ENCODE data around the gene SLC6A8. TPM values are rescaled to one million over a fixed set of nuclear protein-coding genes. Genes with fewer than 3 reads are reported as not detected.
"Not testable (repeated sequence)": the region's sequence is repeated elsewhere in the genome, so short reads cannot be mapped to it uniquely, and the experiment has no call there.

SLC6A8 gene
- total and polyA plus RNA-seq, 2 donors (not counting 1 experiment from before 2014, with no cell fraction given), result 0.49 to 2.9 TPM

DNA sequence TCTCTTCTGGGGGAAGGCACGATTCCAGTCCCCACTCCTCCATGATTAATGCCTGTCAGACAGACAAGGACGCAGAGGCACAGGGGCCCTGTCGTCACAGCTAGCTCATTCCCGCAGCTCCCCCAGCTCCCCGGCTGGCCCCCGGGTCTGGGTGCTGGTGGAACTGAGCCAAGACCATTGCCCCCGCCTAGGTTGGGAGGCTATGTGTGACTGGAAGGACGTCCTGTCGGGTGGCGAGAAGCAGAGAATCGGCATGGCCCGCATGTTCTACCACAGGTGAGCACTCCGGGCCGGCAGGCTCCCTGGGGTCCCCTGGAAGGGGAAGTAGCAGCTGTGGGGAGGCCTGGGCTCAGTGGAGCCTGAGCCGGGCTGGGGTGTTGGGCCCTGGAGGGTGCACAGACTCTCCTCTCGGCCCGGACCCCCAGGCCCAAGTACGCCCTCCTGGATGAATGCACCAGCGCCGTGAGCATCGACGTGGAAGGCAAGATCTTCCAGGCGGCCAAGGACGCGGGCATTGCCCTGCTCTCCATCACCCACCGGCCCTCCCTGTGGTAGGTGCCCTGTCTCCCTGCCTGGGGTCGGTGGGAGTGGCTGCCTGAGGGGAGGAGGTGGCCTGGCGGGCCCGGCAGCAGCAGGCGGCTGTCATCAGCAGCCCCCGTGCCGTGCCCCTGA lies 55.2 kb downstream of the SLC6A8 start:
- CTCF ChIA-PET, result not testable (repeated sequence)

DNA sequence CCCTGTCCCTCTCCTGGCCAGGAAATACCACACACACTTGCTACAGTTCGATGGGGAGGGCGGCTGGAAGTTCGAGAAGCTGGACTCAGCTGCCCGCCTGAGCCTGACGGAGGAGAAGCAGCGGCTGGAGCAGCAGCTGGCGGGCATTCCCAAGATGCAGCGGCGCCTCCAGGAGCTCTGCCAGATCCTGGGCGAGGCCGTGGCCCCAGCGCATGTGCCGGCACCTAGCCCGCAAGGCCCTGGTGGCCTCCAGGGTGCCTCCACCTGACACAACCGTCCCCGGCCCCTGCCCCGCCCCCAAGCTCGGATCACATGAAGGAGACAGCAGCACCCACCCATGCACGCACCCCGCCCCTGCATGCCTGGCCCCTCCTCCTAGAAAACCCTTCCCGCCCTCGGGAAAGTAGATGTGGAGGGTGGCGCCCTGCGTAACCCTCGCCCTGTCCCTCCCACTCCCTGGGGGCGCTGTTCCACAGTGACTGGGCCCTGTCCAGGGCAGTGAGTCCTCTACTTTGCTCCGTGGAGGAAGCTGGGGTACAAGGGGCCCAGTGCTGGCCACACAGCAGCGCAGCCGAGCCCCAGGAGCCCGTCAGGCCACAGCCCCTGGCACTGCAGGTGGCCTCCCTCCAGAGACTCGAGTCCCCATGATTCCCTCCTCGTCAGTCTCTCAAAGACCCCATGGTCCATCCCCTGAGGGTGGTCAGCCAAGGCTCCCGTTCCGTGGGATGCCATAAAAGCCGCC lies 55.9 kb downstream of the SLC6A8 start:
- H3K4me2 ChIP-seq (replicated peaks; ENCODE audit: low read depth, low read length, poor library complexity, severe bottlenecking); H3K4me3 Mint-ChIP-seq; H3K27me3 ChIP-seq (replicated peaks in 1 of 4; ENCODE audit: control extremely low read depth in 1 of 4, control insufficient read depth in 3 of 4, insufficient read depth in 4 of 4, low read length in 3 of 4); H3K27ac Mint-ChIP-seq; H2AFZ ChIP-seq (ENCODE audit: insufficient read depth, low read depth, low read length, poor library complexity, severe bottlenecking); H3K4me3 ChIP-seq (ENCODE audit: control extremely low read depth in 1 of 5, extremely low read depth in 1 of 5, insufficient read depth in 1 of 5, low read depth in 2 of 5, low read length in 4 of 5); DNase-seq; H3K9ac ChIP-seq (ENCODE audit: low read length); H3K27ac ChIP-seq (ENCODE audit: low read length in 2 of 2); ATAC-seq (ENCODE audit: low read depth); H3K9me3 ChIP-seq (ENCODE audit: control extremely low read depth in 1 of 3, control insufficient read depth in 2 of 3, insufficient read depth in 1 of 3, low read length in 2 of 3); H3K9me3 Mint-ChIP-seq (ENCODE audit: insufficient read depth); H3K36me3 ChIP-seq (replicated peaks in 1 of 2; ENCODE audit: control extremely low read depth in 1 of 2, control insufficient read depth in 1 of 2, extremely low read depth in 1 of 2, insufficient read depth in 2 of 2, low read length in 1 of 2); H3K79me2 ChIP-seq (ENCODE audit: control insufficient read depth, insufficient read depth, low read length); H3K27me3 Mint-ChIP-seq; intact Hi-C loops (cut with micrococcal nuclease); H4K20me1 ChIP-seq (ENCODE audit: control insufficient read depth, insufficient read depth, low read length, poor library complexity, severe bottlenecking): not testable (repeated sequence)
- 94% methylated on average over 12 of the region's 35 CpGs for WGBS (ENCODE audit: insufficient coverage)
- ChIA-PET POLR2A (interaction anchor here (0.6 kb wide), 1 partner anchor 69 kb away, joined by 3 read pairs; no protein-coding TSS in a partner anchor), CTCF (interaction anchor here (1.0 kb wide), 1 partner anchor 12 kb away, joined by 4 read pairs; no protein-coding TSS in a partner anchor)
- peaks cover 32% of the 10 kb centered on the region for H3K4me1 Mint-ChIP-seq
- peaks cover 8 to 55% of the 10 kb centered on the region in 2 donors for H3K4me1 ChIP-seq (ENCODE audit: control insufficient read depth in 2 of 2, insufficient read depth in 2 of 2, low read length in 2 of 2)

More for the DNA sequence above, 55.2 kb downstream of the SLC6A8 start:
- 3% methylated on average over 7 of the region's 32 CpGs for WGBS (ENCODE audit: insufficient coverage)
- intact Hi-C loops (cut with micrococcal nuclease); H4K20me1 ChIP-seq (ENCODE audit: control insufficient read depth, insufficient read depth, low read length, poor library complexity, severe bottlenecking); H2AFZ ChIP-seq (ENCODE audit: insufficient read depth, low read depth, low read length, poor library complexity, severe bottlenecking); H3K27ac Mint-ChIP-seq; H3K4me2 ChIP-seq (replicated peaks; ENCODE audit: low read depth, low read length, poor library complexity, severe bottlenecking); H3K4me3 ChIP-seq (ENCODE audit: control extremely low read depth in 1 of 5, extremely low read depth in 1 of 5, insufficient read depth in 1 of 5, low read depth in 2 of 5, low read length in 4 of 5); ATAC-seq (ENCODE audit: low read depth); H3K79me2 ChIP-seq (ENCODE audit: control insufficient read depth, insufficient read depth, low read length); H3K36me3 ChIP-seq (replicated peaks in 1 of 2; ENCODE audit: control extremely low read depth in 1 of 2, control insufficient read depth in 1 of 2, extremely low read depth in 1 of 2, insufficient read depth in 2 of 2, low read length in 1 of 2); H3K27me3 Mint-ChIP-seq; H3K9ac ChIP-seq (ENCODE audit: low read length); H3K27me3 ChIP-seq (replicated peaks in 1 of 4; ENCODE audit: control extremely low read depth in 1 of 4, control insufficient read depth in 3 of 4, insufficient read depth in 4 of 4, low read length in 3 of 4); H3K27ac ChIP-seq (ENCODE audit: low read length in 2 of 2); H3K9me3 Mint-ChIP-seq (ENCODE audit: insufficient read depth); H3K9me3 ChIP-seq (ENCODE audit: control extremely low read depth in 1 of 3, control insufficient read depth in 2 of 3, insufficient read depth in 1 of 3, low read length in 2 of 3): not testable (repeated sequence)
- peak overlapping the region; percentile 32 for H3K4me3 Mint-ChIP-seq
- POLR2A ChIA-PET, result interaction anchor here (0.6 kb wide), 1 partner anchor 258 kb away, joined by 7 read pairs; no protein-coding TSS in a partner anchor
- H3K4me1 Mint-ChIP-seq, result peaks cover 32% of the 10 kb centered on the region
- H3K4me1 ChIP-seq (ENCODE audit: control insufficient read depth in 2 of 2, insufficient read depth in 2 of 2, low read length in 2 of 2), result peaks cover 8 to 55% of the 10 kb centered on the region in 2 donors
- peak; percentile 47 for DNase-seq

Measured in B cell (primary cell).